ENCODE results near the gene PTPN22.

Gene PTPN22

GRCh38 chr1:113802367-113803007 is 69.0 kb downstream of the PTPN22 start:
- DNase-seq (ENCODE audit: low spot score): no peak

GRCh38 chr1:113800487-113800886 is 71.0 kb downstream of the PTPN22 start:
- DNase-seq (ENCODE audit: low spot score): no peak

- no peak for DNase-seq (ENCODE audit: low spot score)
These were observed 74.0 kb downstream of the PTPN22 start for GRCh38 chr1:113797472-113797871.

GRCh38 chr1:113793878-113794834 is 77.4 kb downstream of the PTPN22 start:
- DNase-seq (ENCODE audit: low spot score): no peak

GRCh38 chr1:113792986-113793385 is 78.5 kb downstream of the PTPN22 start:
- no peak for DNase-seq (ENCODE audit: low spot score)

- no peak for DNase-seq (ENCODE audit: low spot score)
These were observed 79.0 kb downstream of the PTPN22 start for GRCh38 chr1:113792471-113792870.

GRCh38 chr1:113788802-113789201 is 82.7 kb downstream of the PTPN22 start:
- no peak for DNase-seq (ENCODE audit: low spot score)

GRCh38 chr1:113787663-113788062 is 83.8 kb downstream of the PTPN22 start:
- no peak for DNase-seq (ENCODE audit: low spot score)

- DNase-seq (ENCODE audit: low spot score): no peak
These were observed 85.4 kb downstream of the PTPN22 start for GRCh38 chr1:113786069-113786468.

- no peak for DNase-seq (ENCODE audit: low spot score)
These were observed 87.3 kb downstream of the PTPN22 start for GRCh38 chr1:113784104-113784779.

- DNase-seq (ENCODE audit: low spot score): peak; percentile 77
These were observed 88.0 kb downstream of the PTPN22 start for GRCh38 chr1:113783254-113784103.

GRCh38 chr1:113782406-113782805 is 89.1 kb downstream of the PTPN22 start:
- no peak for DNase-seq (ENCODE audit: low spot score)

GRCh38 chr1:113780374-113781146 is 91.0 kb downstream of the PTPN22 start:
- no peak for DNase-seq (ENCODE audit: low spot score)

GRCh38 chr1:113779542-113779941 is 92.0 kb downstream of the PTPN22 start:
- no peak for DNase-seq (ENCODE audit: low spot score)

GRCh38 chr1:113777561-113777960 is 94.0 kb downstream of the PTPN22 start:
- DNase-seq (ENCODE audit: low spot score): no peak

GRCh38 chr1:113770031-113770430 is 101.5 kb downstream of the PTPN22 start:
- no peak for DNase-seq (ENCODE audit: low spot score)

GRCh38 chr1:113769601-113769970 is 101.9 kb downstream of the PTPN22 start:
- DNase-seq (ENCODE audit: low spot score): no peak

- no peak for DNase-seq (ENCODE audit: low spot score)
These were observed 102.5 kb downstream of the PTPN22 start for GRCh38 chr1:113768916-113769600.

GRCh38 chr1:113765306-113766230 is 105.9 kb downstream of the PTPN22 start:
- no peak for DNase-seq (ENCODE audit: low spot score)
